Measurements from ENCODE around the gene MKI67.

- TF ChIP-seq CTCF (IDR thresholded peaks at IDR 0.05; ENCODE audit: low read depth, low read length) (no peak), POLR2A (IDR thresholded peaks at IDR 0.05; ENCODE audit: extremely low read depth, insufficient read length) (no peak)
Observed at GRCh38 chr10:128122931-128123330, 3.3 kb downstream of the MKI67 start.
